Spleen (tissue), 7 donors: Measurements from ENCODE around the gene PCSK6.

Source experiments
- CTCF ChIP-seq, 11 experiments: fragments of 200-600 bp in 7 of 11; fragments of 450-650 bp in 4 of 11; sonication (generic) in 4 of 11; IDR thresholded peaks in 8 of 11; conservative IDR thresholded peaks in 3 of 11; 1 replicate in 7 of 11; 2 replicates in 4 of 11; pipeline versions ENCODE4 v1.4.0 to v1.8.0; 2016 to 2021; ENCODE audit warnings: antibody characterized with exemption in 11 of 11, inconsistent platforms in 4 of 11, mild to moderate bottlenecking in 1 of 11
- POLR2AphosphoS5 ChIP-seq, 3 donors: sonication (generic); formaldehyde crosslinking; IDR thresholded peaks; one replicate each; pipeline ENCODE4 v1.5.1; 2017; ENCODE audit warnings: antibody characterized with exemption in 3 of 3
- donor health status: DM: no; HTN: no; CAD: no; lungs with moderate emphysema.
- donor health status: DM: no; HTN: no; CAD: no.
- donor health status: DM: no; HTN: no; CAD: no.

GRCh38 chr15:101267320-101268104 is 222.0 kb downstream of the PCSK6 start:
- TF ChIP-seq CTCF (IDR thresholded peaks at IDR 0.05 in 8 of 11, conservative IDR thresholded peaks at IDR 0.05 in 3 of 11) (no peak), POLR2AphosphoS5 (IDR thresholded peaks at IDR 0.05) (peak; percentile 58 to 76 (median 70))
